ENCODE measurements around the gene CDH4. TPM values are rescaled to one million over a fixed set of nuclear protein-coding genes. Genes with fewer than 3 reads are reported as not detected.

CDH4 gene
- polyA plus RNA-seq, 1 donor (not counting 4 experiments of a cell fraction or from before 2014, with no cell fraction given), result 2.2 TPM

DNA sequence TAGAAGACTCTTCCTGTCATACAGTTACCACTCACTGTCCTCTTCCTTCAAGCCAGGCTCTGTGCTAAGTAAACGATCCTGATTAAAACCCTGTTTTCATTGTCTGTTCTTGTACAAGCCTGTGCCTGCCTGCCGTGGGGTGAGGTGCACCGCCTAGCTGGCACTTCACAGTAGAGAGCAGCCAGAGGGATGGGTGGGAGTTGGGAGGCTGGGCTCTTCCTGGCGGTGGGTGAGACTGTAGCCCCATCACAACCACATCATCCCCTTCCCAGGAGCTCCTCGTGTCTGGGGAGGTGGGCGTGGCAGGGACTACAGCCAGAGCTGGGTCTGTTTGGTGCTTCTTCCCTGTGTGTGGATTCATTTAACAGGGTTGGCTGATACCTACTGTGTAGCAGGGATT lies 431.7 kb downstream of the CDH4 start:
- H3K9ac ChIP-seq (ENCODE audit: control insufficient read depth, extremely low read depth, insufficient read depth, low read length), result peak overlapping the region; percentile 49
- dilution Hi-C loops (cut with MboI; ENCODE audit: extremely low pct_ligation_motif_present, low sequenced_read_pairs), result no loop called here
- H3K79me2 ChIP-seq (ENCODE audit: control insufficient read depth, insufficient read depth, low read length), result no peaks in the 10 kb centered on the region
- no peaks in the 10 kb centered on the region for H3K36me3 ChIP-seq (ENCODE audit: control insufficient read depth in 2 of 2, extremely low read depth in 1 of 2, insufficient read depth in 2 of 2, low read length in 2 of 2)
- peaks cover 8% of the 10 kb centered on the region for H3K27me3 ChIP-seq (ENCODE audit: control insufficient read depth, extremely low read depth, insufficient read depth, low read length)
- DNase-seq (ENCODE audit: low read depth, low spot score) (peak; percentile 26), FAIRE-seq (peak; percentile 95)
- H3K4me2 ChIP-seq (ENCODE audit: control insufficient read depth, extremely low read depth, insufficient read depth, low read depth, low read length), result peak overlapping the region; percentile 95
- H2AFZ ChIP-seq (ENCODE audit: control insufficient read depth, low read length), result no peak overlapping the region
- H4K20me1 ChIP-seq (ENCODE audit: control insufficient read depth, extremely low read depth, insufficient read depth, low read length), result no peaks in the 10 kb centered on the region
- H3K4me3 ChIP-seq (ENCODE audit: control insufficient read depth in 2 of 3, extremely low read depth in 1 of 3, insufficient read depth in 2 of 3, low read depth in 1 of 3, low read length in 3 of 3), result peak overlapping the region in 2 of 3 experiments; percentile 32 to 49
- peaks cover 29% of the 10 kb centered on the region for H3K4me1 ChIP-seq (ENCODE audit: control insufficient read depth, extremely low read depth, insufficient read depth, low read length)
- no peaks in the 10 kb centered on the region for H3K9me1 ChIP-seq (ENCODE audit: control insufficient read depth, extremely low read depth, insufficient read depth, low read length)
- no peaks in the 10 kb centered on the region for H3K9me3 ChIP-seq (ENCODE audit: control insufficient read depth, low read depth, low read length)
- H3K27ac ChIP-seq (ENCODE audit: control insufficient read depth, insufficient read depth, low read length), result peak overlapping the region; percentile 35
- no peak for TF ChIP-seq EZH2 (IDR thresholded peaks at IDR 0.05; ENCODE audit: low read length)
- TF ChIP-seq, protein P1, sequence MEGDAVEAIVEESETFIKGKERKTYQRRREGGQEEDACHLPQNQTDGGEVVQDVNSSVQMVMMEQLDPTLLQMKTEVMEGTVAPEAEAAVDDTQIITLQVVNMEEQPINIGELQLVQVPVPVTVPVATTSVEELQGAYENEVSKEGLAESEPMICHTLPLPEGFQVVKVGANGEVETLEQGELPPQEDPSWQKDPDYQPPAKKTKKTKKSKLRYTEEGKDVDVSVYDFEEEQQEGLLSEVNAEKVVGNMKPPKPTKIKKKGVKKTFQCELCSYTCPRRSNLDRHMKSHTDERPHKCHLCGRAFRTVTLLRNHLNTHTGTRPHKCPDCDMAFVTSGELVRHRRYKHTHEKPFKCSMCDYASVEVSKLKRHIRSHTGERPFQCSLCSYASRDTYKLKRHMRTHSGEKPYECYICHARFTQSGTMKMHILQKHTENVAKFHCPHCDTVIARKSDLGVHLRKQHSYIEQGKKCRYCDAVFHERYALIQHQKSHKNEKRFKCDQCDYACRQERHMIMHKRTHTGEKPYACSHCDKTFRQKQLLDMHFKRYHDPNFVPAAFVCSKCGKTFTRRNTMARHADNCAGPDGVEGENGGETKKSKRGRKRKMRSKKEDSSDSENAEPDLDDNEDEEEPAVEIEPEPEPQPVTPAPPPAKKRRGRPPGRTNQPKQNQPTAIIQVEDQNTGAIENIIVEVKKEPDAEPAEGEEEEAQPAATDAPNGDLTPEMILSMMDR (optimal IDR thresholded peaks at IDR 0.05 in 1 of 3, IDR thresholded peaks at IDR 0.05 in 1 of 3, conservative IDR thresholded peaks at IDR 0.05 in 1 of 3; ENCODE audit: extremely low read depth in 1 of 3, insufficient read depth in 2 of 3, low read length in 3 of 3), result peak in 2 of 3 experiments; percentile 6 to 16

DNA sequence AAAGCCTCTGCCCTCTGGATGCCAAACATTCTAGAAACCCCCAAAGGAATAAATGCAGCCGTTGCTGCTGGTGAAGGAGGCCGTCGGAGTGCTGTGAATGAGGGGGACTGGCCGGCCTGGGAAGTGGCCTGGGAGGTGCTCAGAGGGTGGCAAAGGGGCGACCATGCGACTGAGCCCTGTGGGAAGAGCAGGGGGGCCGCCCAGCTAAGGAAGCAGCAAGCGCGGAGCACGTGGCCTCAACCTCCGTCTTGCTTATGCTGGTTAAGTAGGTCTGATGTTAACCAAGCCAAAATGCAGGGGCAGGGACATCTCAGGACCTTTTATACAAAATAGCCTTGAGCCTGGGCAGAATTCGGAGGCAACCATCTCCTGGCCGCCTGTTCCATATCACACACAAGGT lies 432.1 kb downstream of the CDH4 start:
- TF ChIP-seq, protein P1 (optimal IDR thresholded peaks at IDR 0.05 in 1 of 3, IDR thresholded peaks at IDR 0.05 in 1 of 3, conservative IDR thresholded peaks at IDR 0.05 in 1 of 3; ENCODE audit: extremely low read depth in 1 of 3, insufficient read depth in 2 of 3, low read length in 3 of 3), result no peak
- TF ChIP-seq EZH2 (IDR thresholded peaks at IDR 0.05; ENCODE audit: low read length), result no peak
- peaks cover 29% of the 10 kb centered on the region for H3K4me1 ChIP-seq (ENCODE audit: control insufficient read depth, extremely low read depth, insufficient read depth, low read length)
- FAIRE-seq (no peak), DNase-seq (ENCODE audit: low read depth, low spot score) (no peak)
- H3K9me1 ChIP-seq (ENCODE audit: control insufficient read depth, extremely low read depth, insufficient read depth, low read length), result no peaks in the 10 kb centered on the region
- H2AFZ ChIP-seq (ENCODE audit: control insufficient read depth, low read length), result no peak overlapping the region
- H3K9ac ChIP-seq (ENCODE audit: control insufficient read depth, extremely low read depth, insufficient read depth, low read length), result peak overlapping the region; percentile 48
- H4K20me1 ChIP-seq (ENCODE audit: control insufficient read depth, extremely low read depth, insufficient read depth, low read length), result no peaks in the 10 kb centered on the region
- H3K27me3 ChIP-seq (ENCODE audit: control insufficient read depth, extremely low read depth, insufficient read depth, low read length), result peaks cover 8% of the 10 kb centered on the region
- no peak overlapping the region for H3K27ac ChIP-seq (ENCODE audit: control insufficient read depth, insufficient read depth, low read length)
- H3K4me2 ChIP-seq (ENCODE audit: control insufficient read depth, extremely low read depth, insufficient read depth, low read depth, low read length), result peak overlapping the region; percentile 95
- no peaks in the 10 kb centered on the region for H3K36me3 ChIP-seq (ENCODE audit: control insufficient read depth in 2 of 2, extremely low read depth in 1 of 2, insufficient read depth in 2 of 2, low read length in 2 of 2)
- H3K4me3 ChIP-seq (ENCODE audit: control insufficient read depth in 2 of 3, extremely low read depth in 1 of 3, insufficient read depth in 2 of 3, low read depth in 1 of 3, low read length in 3 of 3), result peak overlapping the region in 1 of 3 experiments; percentile 0
- no peaks in the 10 kb centered on the region for H3K9me3 ChIP-seq (ENCODE audit: control insufficient read depth, low read depth, low read length)
- dilution Hi-C loops (cut with MboI; ENCODE audit: extremely low pct_ligation_motif_present, low sequenced_read_pairs), result no loop called here
- no peaks in the 10 kb centered on the region for H3K79me2 ChIP-seq (ENCODE audit: control insufficient read depth, insufficient read depth, low read length)

Measured in keratinocyte (primary cell).